ENCODE data around the gene LIPE. TPM values are rescaled to one million over a fixed set of nuclear protein-coding genes. Genes with fewer than 3 reads are reported as not detected.

Gene LIPE
- 3.9 TPM for total RNA-seq
- long read RNA-seq, partial matches to known transcripts, result 0 of 4 reads
- long read RNA-seq, other reads (novel, unspliced or antisense), result 4 of 4 reads

GRCh38 chr19:42427313-42427712, at the start of gene LIPE:
TSS of gene LIPE (minus strand) at chr19:42427388. CDS start at chr19:42427149, 239 bp downstream.
- Histone ChIP-seq H3K27ac (no peak within 1 kb of the TSS), H3K4me3 (no peak within 1 kb of the TSS), H3K4me1 (peaks cover 17% of the 10 kb centered on the region), H3K36me3 (no peaks in the 10 kb centered on the region), H3K27me3 (peaks cover 18% of the 10 kb centered on the region), H3K9me3 (no peaks in the 10 kb centered on the region)
- TF ChIP-seq CTCF (IDR thresholded peaks at IDR 0.05), result no peak
- DNase-seq, result no peak
- no peak for ATAC-seq
- intact Hi-C loops (cut with DNase I), result no loop called here

GRCh38 chr19:42475366-42475765, 48.2 kb upstream of the LIPE start:
- H3K27me3 ChIP-seq, result no peaks in the 10 kb centered on the region
- TF ChIP-seq CTCF (IDR thresholded peaks at IDR 0.05), result no peak
- H3K9me3 ChIP-seq, result no peaks in the 10 kb centered on the region
- intact Hi-C loops (cut with DNase I), result no loop called here
- no peak overlapping the region for H3K27ac ChIP-seq
- ATAC-seq (no peak), DNase-seq (no peak)
- H3K4me1 ChIP-seq, result peaks cover 7% of the 10 kb centered on the region
- H3K4me3 ChIP-seq, result no peak overlapping the region
- no peaks in the 10 kb centered on the region for H3K36me3 ChIP-seq

- Histone ChIP-seq H3K9me3 (no peaks in the 10 kb centered on the region), H3K4me3 (no peak overlapping the region), H3K27ac (no peak overlapping the region), H3K36me3 (no peaks in the 10 kb centered on the region), H3K27me3 (no peaks in the 10 kb centered on the region), H3K4me1 (peaks cover under 1% of the 10 kb centered on the region)
- no peak for DNase-seq
- TF ChIP-seq CTCF (IDR thresholded peaks at IDR 0.05), result no peak
- intact Hi-C loops (cut with DNase I), result no loop called here
- ATAC-seq, result no peak
These were observed 47.6 kb upstream of the LIPE start for GRCh38 chr19:42474743-42475142.

GRCh38 chr19:42473686-42474085, 46.5 kb upstream of the LIPE start:
- Histone ChIP-seq H3K4me3 (no peak overlapping the region), H3K27me3 (no peaks in the 10 kb centered on the region), H3K9me3 (no peaks in the 10 kb centered on the region), H3K27ac (no peak overlapping the region), H3K4me1 (no peaks in the 10 kb centered on the region), H3K36me3 (no peaks in the 10 kb centered on the region)
- ATAC-seq (no peak), DNase-seq (no peak)
- no peak for TF ChIP-seq CTCF (IDR thresholded peaks at IDR 0.05)
- intact Hi-C loops (cut with DNase I), result no loop called here

GRCh38 chr19:42472402-42473147, 45.4 kb upstream of the LIPE start:
- no peaks in the 10 kb centered on the region for H3K4me1 ChIP-seq
- H3K36me3 ChIP-seq, result no peaks in the 10 kb centered on the region
- H3K27ac ChIP-seq, result no peak overlapping the region
- no peak for ATAC-seq
- H3K27me3 ChIP-seq, result no peaks in the 10 kb centered on the region
- intact Hi-C loops (cut with DNase I), result no loop called here
- no peak for TF ChIP-seq CTCF (IDR thresholded peaks at IDR 0.05)
- no peak overlapping the region for H3K4me3 ChIP-seq
- no peaks in the 10 kb centered on the region for H3K9me3 ChIP-seq
- no peak for DNase-seq

Measured in upper lobe of right lung (tissue), 1 donor.